GM19238 (cell line): ENCODE data around the gene TSHZ1.
"Not testable (repeated sequence)": the region's sequence is repeated elsewhere in the genome, so short reads cannot be mapped to it uniquely, and the experiment has no call there.

Experiments
- DNase-seq: peaks from one replicate; pipeline ENCODE4 v3.0.0; 2011; ENCODE audit warnings: low spot score; ENCODE audit not compliant: insufficient read length

The TSHZ1 gene

DNA sequence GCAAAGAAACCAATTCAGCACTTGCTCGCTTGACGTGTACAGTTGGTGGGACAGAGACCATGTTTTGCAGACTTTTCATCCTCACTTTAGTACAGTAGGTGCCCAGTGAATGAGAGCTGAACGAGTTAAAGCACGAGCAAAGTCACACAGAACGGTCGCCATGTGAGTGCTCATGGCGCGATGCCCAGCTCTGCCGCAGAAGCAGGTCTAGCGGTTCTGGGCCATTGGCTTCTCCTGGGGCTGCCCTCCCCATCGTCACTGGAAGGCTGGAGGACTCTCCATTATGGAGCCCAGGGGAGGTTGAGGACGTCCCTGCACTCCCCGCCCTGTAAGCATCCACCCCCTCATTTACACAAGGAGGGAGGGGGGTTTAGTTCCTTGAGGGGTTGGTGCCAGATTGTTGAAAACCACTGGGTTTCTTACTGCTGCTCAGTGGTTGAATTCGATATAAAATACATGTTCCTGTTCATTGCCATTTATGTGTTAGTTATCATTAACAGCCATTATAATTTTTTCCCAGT is 26.6 kb upstream of the TSHZ1 start:
- no peak for DNase-seq

DNA sequence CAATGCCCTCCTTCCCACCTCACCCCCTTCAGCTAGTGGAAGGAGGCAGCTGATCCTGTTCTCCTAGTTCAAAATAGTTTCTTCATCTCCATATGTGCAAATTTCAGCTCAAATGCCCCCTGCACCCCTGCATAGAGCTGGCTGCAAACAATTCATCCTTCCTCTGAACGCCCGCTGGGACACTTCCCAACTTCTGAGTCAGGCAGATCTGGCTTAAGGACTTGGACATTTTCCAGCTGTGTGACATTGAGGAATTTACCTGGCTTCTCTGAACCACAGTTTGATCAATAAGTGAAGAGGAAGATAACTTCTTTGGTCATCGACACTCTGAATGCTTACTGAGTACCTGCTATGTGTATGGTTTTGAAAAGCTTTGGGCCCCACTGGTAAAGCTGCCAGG is 25.1 kb upstream of the TSHZ1 start:
- no peak for DNase-seq

DNA sequence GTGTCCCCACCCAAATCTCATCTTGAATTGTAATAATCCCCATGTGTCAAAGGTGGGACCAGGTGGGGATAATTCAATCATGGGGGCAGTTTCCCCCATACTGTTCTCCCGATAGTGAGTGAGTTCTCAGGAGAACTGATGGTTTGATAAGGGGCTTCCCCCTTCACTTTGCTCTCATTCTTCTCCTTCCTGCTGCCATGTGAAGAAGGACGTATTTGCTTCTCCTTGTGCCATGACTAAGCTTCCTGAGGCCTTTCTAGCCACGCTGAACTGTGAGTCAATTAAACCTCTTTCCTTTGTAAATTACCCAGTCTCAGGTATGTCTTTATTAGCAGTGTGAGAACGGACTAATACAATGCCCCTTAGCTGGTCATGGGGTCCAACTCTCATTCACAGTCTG is 22.9 kb upstream of the TSHZ1 start:
- not testable (repeated sequence) for DNase-seq

DNA sequence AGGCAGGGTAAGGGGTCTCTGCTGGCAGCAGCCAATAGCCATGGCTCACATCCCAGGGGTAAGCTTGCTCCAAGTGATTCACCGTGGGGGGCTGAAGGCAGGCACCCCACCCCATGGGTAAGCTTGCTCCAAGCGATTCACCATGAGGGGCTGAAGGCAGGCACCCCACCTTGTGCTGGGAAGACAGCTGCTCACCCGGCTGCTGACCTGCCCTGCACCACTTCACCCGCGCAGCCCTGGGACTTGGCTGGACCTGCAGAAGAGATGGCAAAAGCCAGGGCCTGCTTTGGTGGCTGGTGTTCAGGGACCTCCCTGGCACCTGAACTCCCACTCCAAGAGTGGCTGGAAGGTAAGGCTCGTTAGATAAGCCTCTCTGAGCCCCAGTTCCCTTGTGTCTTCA is 20.9 kb upstream of the TSHZ1 start:
- no peak for DNase-seq

DNA sequence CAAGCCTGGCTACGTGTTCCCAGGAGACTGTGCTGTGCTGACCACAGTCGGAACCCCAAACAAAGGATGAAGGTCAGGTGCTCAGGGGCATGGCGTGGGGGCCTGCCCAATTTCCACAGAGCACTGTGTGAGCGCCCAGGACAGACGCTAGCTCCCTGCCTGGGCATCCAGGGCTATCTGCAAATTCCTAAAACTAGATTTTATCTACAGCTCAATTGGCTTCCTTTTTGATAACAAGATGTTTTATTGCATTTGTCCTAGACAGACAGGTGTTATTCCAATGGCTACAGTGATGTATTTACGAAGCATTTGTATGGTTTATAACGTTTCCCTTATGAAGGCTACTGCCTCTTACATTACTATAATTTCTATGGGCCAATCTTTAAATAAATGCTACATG is 17.7 kb upstream of the TSHZ1 start:
- DNase-seq: no peak

DNA sequence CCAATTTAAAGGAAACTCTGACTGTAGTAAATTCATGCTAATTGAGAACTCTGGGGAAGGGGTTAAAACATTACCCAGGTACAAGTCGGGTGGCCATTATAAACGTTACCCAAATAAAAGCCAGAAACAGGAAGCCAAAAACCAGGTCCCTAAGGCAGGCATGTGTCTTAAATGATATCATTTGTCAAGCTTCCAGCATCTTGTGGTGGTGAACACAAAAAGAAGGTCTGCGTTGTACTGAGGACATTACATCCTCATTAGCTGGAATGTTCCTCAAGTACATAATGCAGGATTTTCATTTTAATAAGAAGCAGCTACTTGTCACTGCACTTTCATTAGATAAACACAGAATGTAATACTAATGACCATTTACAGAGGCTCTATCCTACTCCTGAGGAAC is 12.6 kb upstream of the TSHZ1 start:
- DNase-seq: no peak

DNA sequence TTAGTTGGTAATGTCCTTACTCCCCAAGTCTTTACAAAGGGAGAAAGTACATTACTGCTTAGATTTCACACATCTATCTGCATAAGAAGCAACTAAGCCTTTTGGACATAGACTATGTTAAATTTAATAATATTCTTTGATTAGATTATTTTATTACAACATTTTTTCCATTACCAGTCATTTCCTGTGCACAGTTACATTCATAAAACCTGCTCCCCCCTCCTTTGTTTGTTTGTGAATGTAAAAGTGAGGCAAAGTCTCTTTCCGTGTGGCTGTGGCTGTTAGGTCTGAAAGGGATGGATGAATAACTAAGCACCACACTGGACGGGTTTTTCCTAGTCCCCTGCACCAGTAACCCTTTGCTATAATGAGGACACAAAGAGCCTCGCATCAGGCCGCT is 11.3 kb upstream of the TSHZ1 start:
- DNase-seq: no peak

DNA sequence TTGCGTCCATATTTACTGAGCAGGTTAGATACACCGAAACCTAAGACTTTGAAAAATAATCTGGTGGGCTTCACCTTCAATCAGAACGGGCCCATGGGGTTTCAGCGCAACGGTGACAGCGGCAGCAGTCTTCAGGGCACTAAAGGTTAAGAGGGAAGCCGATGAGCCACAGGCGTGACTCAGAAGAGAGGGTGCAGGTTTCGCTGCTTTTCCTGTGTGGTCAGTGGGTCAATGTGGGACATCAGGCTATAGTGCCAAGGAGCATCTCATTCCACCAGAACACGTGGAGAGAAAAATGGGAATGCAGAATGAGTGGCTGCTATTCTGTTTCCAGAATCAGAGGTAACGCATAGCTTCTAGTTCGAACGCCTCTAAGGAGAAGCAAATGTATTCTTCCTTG is 10.5 kb upstream of the TSHZ1 start:
- DNase-seq: no peak

DNA sequence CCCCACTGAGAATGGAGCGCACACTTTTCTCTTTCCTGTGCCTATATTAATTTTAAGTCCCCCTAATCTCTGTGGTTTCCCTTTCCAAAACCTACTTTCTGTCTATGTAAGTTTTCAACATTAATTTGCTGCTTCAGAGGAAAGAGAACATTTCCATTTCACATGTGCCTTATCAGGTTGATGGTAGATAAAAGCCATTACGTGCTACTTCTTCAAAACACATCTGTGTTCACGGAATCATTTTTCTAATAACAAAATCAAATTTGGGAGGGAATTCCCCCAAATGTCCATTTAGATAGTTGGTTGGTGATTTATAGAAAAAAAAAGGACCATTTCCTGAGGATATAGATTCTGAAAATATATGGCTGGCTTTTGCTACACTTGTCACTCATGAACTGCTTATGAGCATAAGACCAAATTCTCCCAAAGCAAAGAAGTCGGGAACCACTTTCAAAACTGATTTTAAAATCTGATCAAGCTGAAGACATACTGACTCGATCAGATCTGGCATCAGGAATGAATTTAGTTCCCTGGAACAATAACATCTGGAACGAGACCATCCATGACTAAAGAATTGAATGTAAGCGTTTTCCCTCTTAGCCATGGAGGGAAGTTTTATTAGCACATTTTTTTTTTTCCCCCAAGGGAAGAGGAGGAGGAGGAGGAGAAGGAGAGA is 9.9 kb upstream of the TSHZ1 start:
- no peak for DNase-seq

DNA sequence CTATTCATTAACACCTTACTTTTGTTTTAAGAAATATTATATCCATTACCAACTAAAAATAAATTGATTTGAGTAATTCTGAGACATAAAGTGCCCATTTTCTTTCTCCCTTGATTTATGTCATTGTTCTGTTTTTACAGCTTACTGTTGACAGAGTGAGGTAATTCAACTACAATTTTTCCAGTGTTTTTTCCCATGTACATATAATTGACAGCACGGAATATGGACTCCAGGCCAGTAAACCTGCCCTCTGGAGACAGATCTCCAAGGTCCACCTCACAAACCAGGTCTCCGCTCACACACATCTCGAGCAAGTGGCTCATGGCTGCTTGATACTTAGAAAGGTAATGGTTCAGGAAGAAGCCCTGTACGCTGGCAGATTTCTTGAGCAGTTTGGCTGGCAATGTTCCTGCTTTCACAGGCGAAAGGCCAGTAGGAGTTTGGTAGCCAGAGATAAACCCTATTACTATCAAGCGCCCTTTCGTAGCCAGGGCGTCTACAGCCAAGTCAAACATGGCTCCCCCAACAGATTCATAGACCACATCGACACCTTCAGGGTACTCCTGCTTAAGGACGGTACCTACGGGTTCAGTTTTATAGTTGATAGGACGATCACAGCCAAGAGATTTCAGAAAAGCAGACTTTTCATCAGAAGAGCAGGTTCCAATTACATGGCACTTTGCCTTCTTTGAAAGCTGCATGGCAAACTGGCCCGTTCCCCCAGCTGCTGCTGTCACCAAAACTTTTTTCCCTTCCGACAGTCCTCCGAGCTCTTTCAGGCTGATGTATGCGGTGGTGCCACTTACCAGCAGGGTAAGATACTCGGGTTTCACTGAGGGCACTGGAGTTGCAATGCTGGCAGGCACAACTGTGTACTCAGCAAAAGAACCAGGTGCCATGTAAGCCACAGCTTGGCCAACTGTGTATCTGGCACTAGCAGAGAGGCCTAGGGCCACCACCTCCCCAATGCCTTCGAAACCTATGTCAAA is 9.0 kb upstream of the TSHZ1 start:
- no peak for DNase-seq

DNA sequence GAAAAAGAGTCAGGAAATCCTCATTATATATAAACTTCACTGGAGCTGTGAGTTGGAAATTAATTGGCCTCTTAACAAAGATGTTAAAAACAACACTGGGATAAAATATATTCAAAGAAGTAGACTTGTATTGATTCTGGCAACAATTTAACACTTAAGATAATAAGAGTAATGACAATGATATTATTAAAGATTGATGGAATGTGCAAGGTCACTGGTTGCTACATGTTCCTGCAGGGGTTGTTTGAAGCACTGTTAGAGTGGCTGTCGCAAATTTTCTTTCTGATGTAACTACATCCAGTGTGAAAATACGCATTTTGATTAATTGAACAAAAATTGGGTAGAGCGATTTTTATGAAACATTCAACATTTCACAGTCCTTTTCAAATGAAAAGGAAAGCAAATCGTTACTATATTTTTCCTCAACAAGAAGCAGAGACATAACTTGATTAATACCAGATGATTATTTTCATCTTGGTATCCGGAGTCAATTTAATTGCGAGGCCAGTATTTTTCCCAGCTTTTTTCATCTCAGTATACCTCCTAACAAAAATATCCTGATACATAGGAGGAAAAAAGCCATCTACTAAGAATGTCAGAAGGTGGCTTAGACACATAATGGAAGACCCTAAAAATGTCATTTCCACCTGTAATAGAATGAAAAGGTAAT is 7.8 kb upstream of the TSHZ1 start:
- no peak for DNase-seq

DNA sequence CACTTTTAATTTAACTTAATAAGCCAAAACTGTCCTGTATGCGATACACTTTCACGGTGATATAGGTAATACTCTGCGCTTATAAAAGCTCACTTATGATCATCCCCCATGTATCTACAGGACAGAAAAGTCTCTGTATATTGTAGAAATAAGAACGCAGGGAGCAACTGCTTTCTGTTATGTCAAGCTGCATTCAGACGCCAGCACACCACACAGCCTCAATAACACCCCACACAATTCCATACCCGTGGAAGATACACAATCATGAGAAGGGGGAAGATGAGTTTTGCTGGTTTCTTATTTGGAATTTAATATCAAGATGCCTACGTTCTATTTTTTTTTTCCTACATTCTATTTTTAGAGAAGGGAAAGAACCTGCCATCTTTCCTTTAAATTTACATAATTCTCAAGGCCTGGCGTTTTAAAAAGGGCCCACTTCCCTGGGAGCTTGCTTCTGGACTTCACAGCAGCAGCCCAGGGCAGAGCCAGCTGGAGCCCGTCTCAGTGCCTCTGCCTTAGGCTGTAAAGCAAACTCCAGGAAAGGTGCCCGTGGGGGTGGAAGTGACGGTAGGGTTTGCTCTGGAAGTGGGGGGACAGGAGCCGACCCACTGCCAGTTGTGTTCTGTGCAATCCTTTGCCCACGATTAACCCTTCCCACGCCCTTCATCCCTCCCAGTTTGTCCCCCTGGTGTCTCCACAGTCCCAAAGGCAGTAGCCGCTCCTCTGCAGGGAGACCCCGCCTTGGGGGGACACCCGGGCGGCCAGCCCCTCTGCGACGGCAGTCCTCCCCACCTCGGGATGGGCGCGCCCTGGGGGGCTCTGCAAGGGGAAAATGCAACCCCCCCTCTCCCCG is 7.0 kb upstream of the TSHZ1 start:
- no peak for DNase-seq

DNA sequence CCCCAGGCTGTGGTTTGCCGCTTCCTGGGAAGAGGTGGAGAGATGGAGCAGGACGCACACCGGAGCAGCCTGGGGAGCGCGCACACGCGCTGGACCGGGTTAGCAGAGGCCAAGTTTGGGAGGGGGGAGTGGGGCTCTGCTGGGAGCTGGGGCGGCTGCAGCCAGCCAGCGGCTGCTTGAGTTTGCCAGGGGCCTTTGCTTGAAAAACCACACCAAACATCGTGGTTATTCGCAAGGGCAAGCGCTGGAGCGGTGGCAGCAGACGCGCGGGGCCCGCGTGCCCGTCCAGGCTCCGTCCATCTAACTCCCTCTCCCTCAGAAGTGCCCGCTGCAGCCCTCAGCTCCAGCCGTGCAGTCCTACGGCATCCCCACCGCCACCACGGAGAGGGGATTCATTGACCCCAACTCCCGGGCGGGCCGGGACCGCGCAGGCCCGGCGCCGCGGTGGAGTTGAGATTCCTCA is 6.3 kb upstream of the TSHZ1 start:
- no peak for DNase-seq

DNA sequence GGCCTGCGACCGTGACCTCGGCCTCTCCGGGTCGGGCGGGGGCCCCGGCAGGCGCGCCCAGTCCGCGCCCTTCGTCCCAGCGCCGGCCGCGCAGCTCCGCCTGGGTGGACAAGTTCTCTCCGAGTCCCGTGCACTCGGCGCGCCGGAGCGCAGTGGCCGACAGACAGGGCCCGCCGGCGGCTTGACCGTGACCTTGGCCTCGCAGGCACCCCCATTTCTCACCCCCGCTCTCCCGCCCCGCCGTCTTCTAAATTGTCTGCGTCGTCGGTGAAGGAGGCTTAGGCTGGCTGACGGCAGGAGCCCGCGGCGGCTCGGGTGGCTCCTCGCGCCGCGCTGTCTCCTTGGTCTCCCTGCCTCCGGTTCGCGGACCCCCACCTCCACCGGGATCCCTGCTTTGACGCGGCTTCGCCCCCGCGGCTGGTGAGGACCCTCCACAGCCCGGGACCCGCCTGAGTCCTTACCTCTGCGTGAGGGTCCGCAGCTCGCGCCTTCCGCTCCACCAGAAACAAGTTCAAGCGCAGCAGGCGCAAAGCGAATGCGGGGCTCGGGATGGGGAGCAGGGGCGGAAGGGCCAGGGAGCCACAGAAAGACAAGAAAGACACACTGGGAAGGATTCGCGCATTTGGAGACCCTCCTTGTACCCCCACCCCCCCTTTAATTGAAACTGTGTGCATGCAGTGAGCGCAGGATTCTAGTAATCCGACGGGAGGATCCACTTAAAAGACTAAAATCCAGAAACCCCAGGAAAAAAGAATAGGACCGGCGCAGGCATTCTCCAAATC is 5.7 kb upstream of the TSHZ1 start:
- no peak for DNase-seq

DNA sequence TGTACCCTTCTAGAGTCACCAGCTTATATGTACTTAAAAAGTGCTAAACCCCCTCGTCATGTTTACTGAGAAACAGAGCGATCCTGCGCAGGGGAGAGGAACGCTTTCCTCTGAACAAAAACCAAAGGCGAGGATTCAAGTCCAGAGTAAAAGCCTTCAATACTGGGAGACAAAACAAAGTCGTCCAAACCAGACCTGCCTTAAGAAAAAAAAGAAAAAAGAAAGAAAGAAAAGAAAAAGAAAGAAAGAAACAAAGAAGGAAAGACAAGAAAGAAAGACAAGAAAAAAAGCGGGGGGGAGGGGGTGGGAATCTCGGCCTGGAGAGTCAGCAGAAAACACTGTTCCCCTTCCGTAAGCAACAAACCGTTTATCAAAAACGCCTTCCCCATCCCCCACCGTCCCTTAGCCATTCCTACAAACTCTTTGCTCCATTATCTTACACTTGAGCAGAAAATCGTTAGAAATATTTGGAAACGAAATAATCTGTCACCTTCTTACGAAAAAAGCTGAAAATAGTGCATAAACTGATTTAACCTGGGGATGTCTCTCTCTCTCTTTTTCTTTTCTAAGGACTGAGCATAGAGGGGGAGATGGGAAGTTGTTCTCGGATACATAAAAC is 5.0 kb upstream of the TSHZ1 start:
- DNase-seq: no peak

DNA sequence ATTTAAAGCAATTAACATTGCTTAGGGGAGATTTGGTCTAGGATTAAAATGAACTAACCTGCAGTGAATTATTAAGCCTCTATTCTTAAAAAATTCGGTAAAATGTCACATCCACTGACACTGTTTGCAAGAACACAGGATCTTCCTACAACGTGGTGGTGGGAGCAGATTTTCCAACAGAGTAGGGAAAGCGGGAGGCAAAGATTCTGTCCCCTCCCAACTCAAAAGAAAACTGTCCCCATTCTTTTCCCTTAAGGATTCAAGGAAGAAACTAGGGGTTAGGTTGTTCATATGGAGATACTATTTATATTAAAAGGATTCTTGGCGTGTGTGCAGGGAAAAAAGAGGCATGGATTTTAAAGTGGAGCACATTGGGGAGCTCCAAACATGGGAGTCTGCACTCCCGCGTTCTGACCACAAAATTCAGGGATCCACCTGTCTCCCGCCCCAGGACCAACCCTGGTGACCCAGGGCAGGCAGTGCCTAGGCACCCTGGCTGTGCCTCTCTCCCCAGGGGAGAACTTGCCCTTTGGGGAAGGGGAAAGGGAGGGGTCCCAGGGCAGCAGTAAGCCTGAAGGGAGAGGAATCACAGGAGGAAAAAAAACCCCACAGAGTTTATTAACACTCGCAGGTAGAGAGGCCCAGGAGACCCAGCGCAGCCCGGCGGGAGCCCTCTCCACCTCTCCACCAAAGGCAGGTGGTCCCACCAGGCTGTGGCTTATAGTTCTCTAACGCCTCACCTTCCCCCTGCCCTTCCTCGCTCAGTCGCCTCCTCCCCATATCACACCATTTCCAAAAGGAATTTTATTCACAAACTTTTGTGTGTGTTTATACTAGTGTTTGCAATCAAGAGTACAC is 3.9 kb upstream of the TSHZ1 start:
- DNase-seq: no peak

DNA sequence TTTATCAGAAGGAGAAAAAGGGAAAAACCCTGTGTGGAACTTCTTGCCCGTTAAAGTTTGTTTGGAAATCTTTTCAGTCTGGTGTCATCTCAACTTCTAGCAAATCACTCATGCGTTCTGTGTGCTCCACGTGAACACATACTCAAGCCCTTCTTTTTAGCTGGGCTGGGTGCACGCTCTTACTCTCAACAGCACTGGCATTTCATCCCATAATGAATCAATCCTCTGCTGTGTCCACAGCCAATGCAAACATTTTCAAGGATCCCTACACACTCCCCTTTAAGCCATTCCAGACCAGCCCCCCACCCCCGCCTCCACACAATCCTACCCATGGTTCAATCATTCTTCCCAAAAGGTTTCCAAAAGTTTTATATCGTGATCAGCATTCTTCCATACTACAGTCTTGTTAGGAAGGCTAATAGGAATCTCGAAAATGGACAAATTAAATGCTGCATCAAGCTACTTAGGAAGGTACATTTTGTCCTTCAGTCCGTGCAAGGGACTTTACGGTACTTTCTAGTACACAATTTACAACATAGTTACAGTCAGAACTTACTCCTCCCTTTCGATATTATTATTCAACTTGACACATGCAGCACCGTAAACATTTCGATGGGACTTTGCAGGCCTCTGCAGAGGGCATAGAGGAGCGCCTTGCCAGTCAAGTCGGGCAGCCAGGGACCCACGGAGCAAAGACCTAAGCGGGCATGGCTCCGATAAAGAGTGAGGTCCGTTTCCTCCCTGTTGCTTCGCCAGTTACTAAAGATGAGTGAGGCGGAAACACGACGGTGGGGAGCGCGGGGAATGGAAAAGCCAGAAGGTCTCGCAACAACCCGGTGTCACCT is 3.1 kb upstream of the TSHZ1 start:
- DNase-seq: no peak
